AG09319 (cell line): ENCODE results near the gene RELB.

Experiments used
- DNase-seq: peaks from one replicate; pipeline ENCODE4 v3.0.0-alpha.2; 2010; ENCODE audit warnings: low read depth; ENCODE audit errors: extremely low read depth
- CTCF ChIP-seq: IDR thresholded peaks from 2 replicates; pipeline ENCODE4 v1.5.1; 2011; ENCODE audit warnings: low read depth, mild to moderate bottlenecking, inconsistent platforms, low read length, moderate library complexity

RELB gene

GRCh38 chr19:45063851-45064801 lies 62.9 kb downstream of the RELB start:
- no peak for TF ChIP-seq CTCF
- DNase-seq, result no peak

- DNase-seq, result no peak
- no peak for TF ChIP-seq CTCF
Measured at GRCh38 chr19:45066921-45067661, 65.8 kb downstream of the RELB start.

GRCh38 chr19:45068041-45068440 lies 66.8 kb downstream of the RELB start:
- TF ChIP-seq CTCF, result no peak
- DNase-seq, result no peak

- DNase-seq, result no peak
Measured at GRCh38 chr19:45069056-45069455, 67.8 kb downstream of the RELB start.

GRCh38 chr19:45070214-45070613 lies 69.0 kb downstream of the RELB start:
- no peak for DNase-seq
- no peak for TF ChIP-seq CTCF

More at GRCh38 chr19:45069056-45069455, 67.8 kb downstream of the RELB start:
- TF ChIP-seq CTCF, result no peak

- no peak for DNase-seq
- TF ChIP-seq CTCF, result no peak
Measured at GRCh38 chr19:45070861-45071544, 69.7 kb downstream of the RELB start.
